Keratinocyte (primary cell): ENCODE results near the gene FAM219A. TPM values are rescaled to one million over a fixed set of nuclear protein-coding genes. Genes with fewer than 3 reads are reported as not detected.
"Not testable (repeated sequence)": the region's sequence is repeated elsewhere in the genome, so short reads cannot be mapped to it uniquely, and the experiment has no call there.

ENCODE experiments used
- DNase-seq: peaks from one replicate; pipeline ENCODE4 v3.0.0-alpha.2; 2011; ENCODE audit warnings: low read depth, missing footprints, low spot score
- FAIRE-seq: peaks from 2 replicates; lab custom pipeline; 2011; peaks lifted over from hg19 to GRCh38; lab: Jason Lieb, UNC
- H2AFZ ChIP-seq: 2 replicates; pipeline ENCODE4 v1.6.0; 2012; ENCODE audit warnings: low read length, control low read depth, inconsistent platforms; ENCODE audit not compliant: control insufficient read depth
- H3K27ac ChIP-seq: 2 replicates; pipeline ENCODE4 v1.5.1; 2011; ENCODE audit warnings: low read length; ENCODE audit not compliant: control insufficient read depth, insufficient read depth
- H3K27me3 ChIP-seq: 3 replicates; pipeline ENCODE4 v1.6.0; 2011; ENCODE audit warnings: low read length; ENCODE audit not compliant: control insufficient read depth, insufficient read depth; ENCODE audit errors: extremely low read depth
- H3K36me3 ChIP-seq, 2 experiments: 2 replicates in 1 of 2; 3 replicates in 1 of 2; pipeline ENCODE4 v1.5.1; 2011; ENCODE audit warnings: low read length in 2 of 2, mild to moderate bottlenecking in 1 of 2; ENCODE audit not compliant: control insufficient read depth in 2 of 2, insufficient read depth in 2 of 2; ENCODE audit errors: extremely low read depth in 1 of 2
- H3K4me1 ChIP-seq: 3 replicates; pipeline ENCODE4 v1.5.1; 2011; ENCODE audit warnings: low read length; ENCODE audit not compliant: control insufficient read depth, insufficient read depth; ENCODE audit errors: extremely low read depth
- H3K4me2 ChIP-seq: 3 replicates; pipeline ENCODE4 v1.6.0; 2011; ENCODE audit warnings: low read depth, low read length; ENCODE audit not compliant: control insufficient read depth, insufficient read depth; ENCODE audit errors: extremely low read depth
- H3K4me3 ChIP-seq, 3 experiments: fragments of 200-600 bp in 1 of 3; sonication (generic) in 1 of 3; 2 replicates in 2 of 3; 3 replicates in 1 of 3; pipeline ENCODE4 v1.5.1; 2011 to 2016; ENCODE audit warnings: low read length in 3 of 3, mild to moderate bottlenecking in 3 of 3, control low read depth in 2 of 3, inconsistent platforms in 1 of 3, low read depth in 1 of 3, mixed read lengths in 1 of 3, mixed run types in 1 of 3, moderate library complexity in 1 of 3; ENCODE audit not compliant: control insufficient read depth in 2 of 3, insufficient read depth in 2 of 3; ENCODE audit errors: extremely low read depth in 1 of 3
- H3K79me2 ChIP-seq: 2 replicates; pipeline ENCODE4 v1.6.0; 2012; ENCODE audit warnings: low read length; ENCODE audit not compliant: control insufficient read depth, insufficient read depth
- H3K9ac ChIP-seq: 3 replicates; pipeline ENCODE4 v1.6.0; 2011; ENCODE audit warnings: low read length; ENCODE audit not compliant: control insufficient read depth, insufficient read depth; ENCODE audit errors: extremely low read depth
- H3K9me1 ChIP-seq: 3 replicates; pipeline ENCODE4 v1.6.0; 2011; ENCODE audit warnings: low read length; ENCODE audit not compliant: control insufficient read depth, insufficient read depth; ENCODE audit errors: extremely low read depth
- H3K9me3 ChIP-seq: 2 replicates; pipeline ENCODE4 v1.5.1; 2012; ENCODE audit warnings: low read depth, low read length; ENCODE audit not compliant: control insufficient read depth
- H4K20me1 ChIP-seq: 3 replicates; pipeline ENCODE4 v1.6.0; 2011; ENCODE audit warnings: low read length; ENCODE audit not compliant: control insufficient read depth, insufficient read depth; ENCODE audit errors: extremely low read depth
- CTCF ChIP-seq, 3 experiments: IDR thresholded peaks in 1 of 3; conservative IDR thresholded peaks in 1 of 3; optimal IDR thresholded peaks in 1 of 3; 2 replicates in 2 of 3; 3 replicates in 1 of 3; pipeline versions ENCODE3 to v1.5.1; 2011; ENCODE audit warnings: low read length in 3 of 3, mild to moderate bottlenecking in 3 of 3, moderate library complexity in 2 of 3, control low read depth in 1 of 3, inconsistent platforms in 1 of 3; ENCODE audit not compliant: insufficient read depth in 2 of 3; ENCODE audit errors: extremely low read depth in 1 of 3
- EZH2 ChIP-seq: IDR thresholded peaks from one replicate; pipeline ENCODE4 v1.6.1; 2012; ENCODE audit warnings: inconsistent platforms, mild to moderate bottlenecking, low read length, moderate library complexity
- dilution Hi-C: fragments of 300-500 bp; cut with MboI; formaldehyde crosslinking; loops from one replicate; pipeline ENCODE4 v1.7.0; 2020; ENCODE audit warnings: low sequenced_read_pairs; ENCODE audit not compliant: extremely low pct_ligation_motif_present
- polyA plus RNA-seq, 5 experiments: library from polyadenylated mRNA; depleted of rRNA in 3 of 5; stranded (reverse) in 3 of 5; stranded (forward) in 1 of 5; unstranded in 1 of 5; fragments of >200 nt; gene quantifications; 1 replicate in 1 of 5; 2 replicates in 3 of 5; 3 replicates in 1 of 5; pipeline versions ENCODE4 v1.2.1 to v1.2.3, GENCODE V29; 2011 to 2012; ENCODE audit warnings: missing spikeins in 2 of 5, low read depth in 1 of 5, low replicate concordance in 1 of 5

FAM219A gene
- polyA plus RNA-seq, 1 donor (not counting 4 experiments of a cell fraction or from before 2014, with no cell fraction given) = 8.9 TPM

GRCh38 chr9:34442770-34443169 lies 15.6 kb downstream of the FAM219A start:
- H3K79me2 ChIP-seq = no peaks in the 10 kb centered on the region
- dilution Hi-C loops = no loop called here
- H3K9me3 ChIP-seq = no peaks in the 10 kb centered on the region
- no peak overlapping the region for H3K9ac ChIP-seq
- no peaks in the 10 kb centered on the region for H3K4me1 ChIP-seq
- H3K36me3 ChIP-seq = no peaks in the 10 kb centered on the region
- H4K20me1 ChIP-seq = no peaks in the 10 kb centered on the region
- H3K27me3 ChIP-seq = no peaks in the 10 kb centered on the region
- no peak overlapping the region for H3K4me3 ChIP-seq
- DNase-seq (no peak), FAIRE-seq (no peak)
- H3K9me1 ChIP-seq = no peaks in the 10 kb centered on the region
- no peak overlapping the region for H2AFZ ChIP-seq
- TF ChIP-seq CTCF (optimal IDR thresholded peaks at IDR 0.05 in 1 of 3, IDR thresholded peaks at IDR 0.05 in 1 of 3, conservative IDR thresholded peaks at IDR 0.05 in 1 of 3; ENCODE audit: extremely low read depth in 1 of 3, insufficient read depth in 2 of 3, low read length in 3 of 3) (no peak), EZH2 (no peak)
- H3K27ac ChIP-seq = no peak overlapping the region
- no peak overlapping the region for H3K4me2 ChIP-seq

DNA sequence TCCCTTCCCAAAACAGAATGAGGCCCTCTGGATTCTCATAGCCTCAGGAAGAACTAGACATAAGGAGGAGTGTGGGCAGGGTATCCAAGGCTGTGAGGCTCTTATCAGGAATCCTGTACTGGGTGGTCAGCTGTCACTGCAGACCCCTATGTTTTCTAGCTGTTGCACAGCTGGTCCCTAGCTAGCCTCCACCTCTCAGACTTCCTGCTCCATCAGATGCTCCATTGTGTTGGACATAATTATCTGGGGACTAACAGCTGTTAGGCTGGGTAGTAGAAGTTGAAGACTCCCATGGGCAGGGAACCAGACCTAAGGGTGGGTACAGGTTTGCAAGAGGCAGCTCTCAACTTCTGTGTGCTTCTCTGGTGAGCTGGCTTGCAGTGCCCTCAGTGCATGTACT lies 18.4 kb downstream of the FAM219A start:
- TF ChIP-seq CTCF (optimal IDR thresholded peaks at IDR 0.05 in 1 of 3, IDR thresholded peaks at IDR 0.05 in 1 of 3, conservative IDR thresholded peaks at IDR 0.05 in 1 of 3; ENCODE audit: extremely low read depth in 1 of 3, insufficient read depth in 2 of 3, low read length in 3 of 3) (no peak), EZH2 (no peak)
- H3K4me3 ChIP-seq = no peak overlapping the region
- no peaks in the 10 kb centered on the region for H3K79me2 ChIP-seq
- no peaks in the 10 kb centered on the region for H4K20me1 ChIP-seq
- dilution Hi-C loops = no loop called here
- H3K27ac ChIP-seq = no peak overlapping the region
- H3K4me1 ChIP-seq = no peaks in the 10 kb centered on the region
- no peak overlapping the region for H3K4me2 ChIP-seq
- no peak for DNase-seq
- no peaks in the 10 kb centered on the region for H3K36me3 ChIP-seq
- no peaks in the 10 kb centered on the region for H3K9me1 ChIP-seq
- H3K9me3 ChIP-seq = no peaks in the 10 kb centered on the region
- H3K9ac ChIP-seq = no peak overlapping the region
- H3K27me3 ChIP-seq = no peaks in the 10 kb centered on the region
- no peak overlapping the region for H2AFZ ChIP-seq
- FAIRE-seq = no peak

GRCh38 chr9:34438465-34438864 lies 19.9 kb downstream of the FAM219A start:
- H3K4me1 ChIP-seq, H3K4me2 ChIP-seq, H3K9me3 ChIP-seq, H3K79me2 ChIP-seq, H3K27me3 ChIP-seq, H3K9me1 ChIP-seq, DNase-seq, H3K36me3 ChIP-seq, H3K9ac ChIP-seq, FAIRE-seq, dilution Hi-C loops, H2AFZ ChIP-seq, H3K27ac ChIP-seq, H3K4me3 ChIP-seq, H4K20me1 ChIP-seq: not testable (repeated sequence)

GRCh38 chr9:34437926-34438307 lies 20.5 kb downstream of the FAM219A start:
- H2AFZ ChIP-seq, H3K4me2 ChIP-seq, H4K20me1 ChIP-seq, dilution Hi-C loops, H3K9ac ChIP-seq, H3K9me1 ChIP-seq, H3K4me1 ChIP-seq, DNase-seq, H3K9me3 ChIP-seq, H3K27ac ChIP-seq, H3K36me3 ChIP-seq, H3K4me3 ChIP-seq, FAIRE-seq, H3K27me3 ChIP-seq, H3K79me2 ChIP-seq: not testable (repeated sequence)
